Measurements from ENCODE around the gene HSPA4. TPM values are rescaled to one million over a fixed set of nuclear protein-coding genes. Genes with fewer than 3 reads are reported as not detected.
"Not testable (repeated sequence)": the region's sequence is repeated elsewhere in the genome, so short reads cannot be mapped to it uniquely, and the experiment has no call there.

HSPA4 gene
- total RNA-seq, 8 experiments from 2014 or later: 77.9 to 159 (median 113) TPM

- H3K4me3 ChIP-seq: no peak overlapping the region
- no peak for ATAC-seq (replicated peaks in 6 of 8)
- peaks cover 0 to 7% of the 10 kb centered on the region in 2 donors for H3K4me1 ChIP-seq (replicated peaks in 1 of 2)
- in situ Hi-C loops (cut with MboI; ENCODE audit: low pct_unique_long_range_greater_than_20kb in 2 of 9, low sequenced_read_pairs in 9 of 9, unreplicated experiment in 9 of 9): loop anchor here in 4 of 9 experiments (25.0 kb wide), 4 partner anchors 141 to 866 kb away; no protein-coding TSS in a partner anchor
- H3K27ac ChIP-seq: no peak overlapping the region
- WGBS, 10 experiments: 33 to 90% (median 76%) methylated on average over 2 to 3 of the region's 9 CpGs; no CpG with 5 or more reads in 6 of the 10 experiments
Observed at GRCh38 chr5:133121611-133122150, 69.9 kb downstream of the HSPA4 start.

- Histone ChIP-seq H3K4me1 (replicated peaks in 1 of 2) (peaks cover 0 to 7% of the 10 kb centered on the region in 2 donors), H3K27ac (no peak overlapping the region), H3K4me3 (no peak overlapping the region)
- WGBS, 10 experiments: 0 to 100% (median 63%) methylated on average over 1 to 3 of the region's 4 CpGs; no CpG with 5 or more reads in 4 of the 10 experiments
- in situ Hi-C loops (cut with MboI; ENCODE audit: low pct_unique_long_range_greater_than_20kb in 2 of 9, low sequenced_read_pairs in 9 of 9, unreplicated experiment in 9 of 9): loop anchor here in 4 of 9 experiments (25.0 kb wide), 4 partner anchors 140 to 865 kb away; no protein-coding TSS in a partner anchor
- ATAC-seq (replicated peaks in 6 of 8): peak in 2 of 8 experiments; percentile 31 to 47
Observed at GRCh38 chr5:133122711-133123110, 70.9 kb downstream of the HSPA4 start.

- in situ Hi-C loops (cut with MboI; ENCODE audit: low pct_unique_long_range_greater_than_20kb in 2 of 9, low sequenced_read_pairs in 9 of 9, unreplicated experiment in 9 of 9): loop anchor here in 4 of 9 experiments (25.0 kb wide), 4 partner anchors 139 to 864 kb away; no protein-coding TSS in a partner anchor
- ATAC-seq (replicated peaks in 6 of 8): no peak
- Histone ChIP-seq H3K4me1 (replicated peaks in 1 of 2) (peaks cover 0 to 7% of the 10 kb centered on the region in 2 donors), H3K27ac (no peak overlapping the region), H3K4me3 (no peak overlapping the region)
- WGBS, 10 experiments: 20 to 80% (median 67%) methylated on average over 1 to 2 of the region's 2 CpGs; no CpG with 5 or more reads in 3 of the 10 experiments
Observed at GRCh38 chr5:133123297-133123696, 71.5 kb downstream of the HSPA4 start.

DNA sequence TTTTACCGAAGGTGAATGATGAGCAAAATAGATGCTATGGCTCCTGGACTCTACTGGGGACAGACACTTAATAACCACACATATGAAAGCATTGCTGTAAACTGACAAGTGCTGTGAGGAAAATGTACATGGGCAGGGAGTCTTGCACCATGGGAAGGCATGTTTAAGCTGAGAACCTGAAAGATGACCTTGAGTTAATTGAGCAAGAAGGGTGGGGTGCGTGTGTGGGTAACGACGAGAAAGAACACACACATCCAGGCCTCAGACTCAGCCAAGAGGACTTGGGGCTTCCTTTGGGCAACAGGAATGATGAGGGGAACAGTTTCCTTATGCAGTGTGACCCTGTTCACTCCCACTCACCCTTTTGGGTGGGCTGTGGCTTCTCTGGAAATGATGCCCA lies 73.1 kb downstream of the HSPA4 start:
- Histone ChIP-seq H3K4me3 (no peak overlapping the region), H3K27ac (no peak overlapping the region), H3K4me1 (replicated peaks in 1 of 2) (peaks cover 0 to 7% of the 10 kb centered on the region in 2 donors)
- WGBS, 10 experiments: 55 to 100% (median 81%) methylated on average over 1 to 4 of the region's 4 CpGs; no CpG with 5 or more reads in 4 of the 10 experiments
- in situ Hi-C loops (cut with MboI; ENCODE audit: low pct_unique_long_range_greater_than_20kb in 2 of 9, low sequenced_read_pairs in 9 of 9, unreplicated experiment in 9 of 9): loop anchor here in 4 of 9 experiments (25.0 kb wide), 4 partner anchors 137 to 862 kb away; no protein-coding TSS in a partner anchor
- no peak for ATAC-seq (replicated peaks in 6 of 8)

DNA sequence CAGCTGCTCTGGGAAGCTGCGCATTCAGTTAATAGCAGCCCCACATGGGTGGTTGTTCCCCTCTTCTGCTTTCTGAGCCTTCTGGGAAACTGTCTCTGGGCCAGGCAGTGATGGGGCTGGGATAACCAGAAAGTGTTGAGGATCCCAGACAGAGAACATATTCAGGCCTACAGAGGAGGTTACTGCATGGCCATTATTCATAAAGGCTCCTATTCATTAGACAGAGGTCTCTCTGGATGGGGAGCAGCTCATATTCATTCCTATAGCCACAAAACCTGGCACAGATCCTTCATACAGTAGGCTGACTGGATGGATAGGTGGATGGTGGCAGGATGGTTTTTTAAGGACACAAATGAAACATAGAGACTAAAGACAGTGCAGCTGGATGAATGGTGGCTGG lies 76.3 kb downstream of the HSPA4 start:
- Histone ChIP-seq H3K4me3 (no peak overlapping the region), H3K27ac (no peak overlapping the region), H3K4me1 (replicated peaks in 1 of 2) (peaks cover 0 to under 1% of the 10 kb centered on the region in 2 donors)
- in situ Hi-C loops (cut with MboI; ENCODE audit: low pct_unique_long_range_greater_than_20kb in 2 of 9, low sequenced_read_pairs in 9 of 9, unreplicated experiment in 9 of 9): no loop called here
- no peak for ATAC-seq (replicated peaks in 6 of 8)
- 33 to 100% (median 100%) methylated on average over 1 of the region's 1 CpG; no CpG with 5 or more reads in 6 of the 10 experiments for WGBS, 10 experiments

DNA sequence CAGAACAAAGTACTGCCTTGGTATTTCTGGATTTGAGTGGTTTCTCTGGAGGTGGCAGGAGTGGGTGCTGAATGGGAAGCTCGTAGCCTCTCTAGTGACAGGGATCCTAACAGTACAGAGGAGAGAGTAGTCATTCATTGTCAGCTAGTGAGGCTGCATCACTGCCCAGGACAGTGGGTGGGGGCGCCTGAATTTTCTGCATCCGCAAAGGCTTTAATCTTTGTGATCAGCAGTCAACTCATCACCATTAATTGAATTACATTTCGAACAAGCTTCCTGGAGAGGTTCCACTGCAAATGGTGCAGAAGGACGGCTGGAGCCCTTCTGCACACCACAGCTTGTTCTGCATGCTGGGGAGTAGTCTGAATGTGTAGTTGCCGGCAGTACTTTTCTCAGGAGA lies 77.5 kb downstream of the HSPA4 start:
- Histone ChIP-seq H3K27ac (no peak overlapping the region), H3K4me3 (no peak overlapping the region), H3K4me1 (replicated peaks in 1 of 2) (no peaks in the 10 kb centered on the region)
- in situ Hi-C loops (cut with MboI; ENCODE audit: low pct_unique_long_range_greater_than_20kb in 2 of 9, low sequenced_read_pairs in 9 of 9, unreplicated experiment in 9 of 9): no loop called here
- WGBS, 10 experiments: 0 to 84% (median 49%) methylated on average over 1 to 6 of the region's 6 CpGs; no CpG with 5 or more reads in 2 of the 10 experiments
- peak in 5 of 8 experiments; percentile 15 to 89 (median 86) for ATAC-seq (replicated peaks in 6 of 8)

- in situ Hi-C loops (cut with MboI; ENCODE audit: low pct_unique_long_range_greater_than_20kb in 2 of 9, low sequenced_read_pairs in 9 of 9, unreplicated experiment in 9 of 9): no loop called here
- 0 to 100% (median 58%) methylated on average over 1 to 3 of the region's 3 CpGs for WGBS, 10 experiments
- no peak overlapping the region for H3K27ac ChIP-seq
- peak in 2 of 8 experiments; percentile 17 to 39 for ATAC-seq (replicated peaks in 6 of 8)
- no peak overlapping the region for H3K4me3 ChIP-seq
- no peaks in the 10 kb centered on the region for H3K4me1 ChIP-seq (replicated peaks in 1 of 2)
Observed at GRCh38 chr5:133129950-133130349, 78.1 kb downstream of the HSPA4 start.

DNA sequence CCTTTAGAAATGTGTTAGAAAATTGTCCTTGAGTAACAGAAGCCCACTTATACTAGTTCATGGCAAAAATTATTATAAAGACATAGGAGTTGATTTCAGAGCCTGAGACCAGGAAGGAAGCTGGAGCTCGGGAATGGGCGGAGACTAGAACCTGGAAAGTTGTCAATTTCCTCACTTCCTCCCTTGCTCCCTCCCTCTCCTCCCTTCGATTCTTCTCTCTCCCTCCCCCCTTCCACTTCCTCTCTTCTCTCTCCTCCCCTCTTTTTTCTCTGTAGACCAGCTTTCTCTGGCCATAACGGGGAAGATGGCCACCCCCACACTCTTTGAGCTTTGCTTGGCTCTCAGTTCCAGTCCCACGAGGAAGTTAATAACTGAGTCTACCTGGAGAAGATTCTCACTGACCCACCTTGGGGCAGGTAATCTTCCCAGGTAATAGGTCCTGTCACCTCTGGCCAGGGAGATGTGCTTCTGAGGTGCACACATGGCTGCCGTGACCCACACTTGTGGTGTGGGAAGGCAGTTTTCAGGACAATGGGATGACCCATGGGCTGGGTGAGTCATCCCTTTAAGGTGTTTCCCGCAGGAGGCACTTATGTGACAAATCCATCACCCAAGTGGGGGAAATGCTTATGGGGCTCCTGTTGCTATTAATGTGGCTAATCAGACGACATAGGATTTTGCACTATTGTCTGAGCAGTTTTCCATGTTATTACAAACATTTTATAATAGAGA lies 78.7 kb downstream of the HSPA4 start:
- peak in 3 of 8 experiments; percentile 10 to 57 (median 15) for ATAC-seq (replicated peaks in 6 of 8)
- no peaks in the 10 kb centered on the region for H3K4me1 ChIP-seq (replicated peaks in 1 of 2)
- in situ Hi-C loops (cut with MboI; ENCODE audit: low pct_unique_long_range_greater_than_20kb in 2 of 9, low sequenced_read_pairs in 9 of 9, unreplicated experiment in 9 of 9): no loop called here
- WGBS, 10 experiments: 17 to 100% (median 60%) methylated on average over 1 to 7 of the region's 8 CpGs; no CpG with 5 or more reads in 1 of the 10 experiments
- no peak overlapping the region for H3K27ac ChIP-seq
- no peak overlapping the region for H3K4me3 ChIP-seq

- WGBS, 10 experiments: 11 to 81% (median 54%) methylated on average over 1 to 2 of the region's 2 CpGs; no CpG with 5 or more reads in 2 of the 10 experiments
- Histone ChIP-seq H3K4me1 (replicated peaks in 1 of 2) (no peaks in the 10 kb centered on the region), H3K4me3 (no peak overlapping the region), H3K27ac (no peak overlapping the region)
- ATAC-seq (replicated peaks in 6 of 8): no peak
- in situ Hi-C loops (cut with MboI; ENCODE audit: low pct_unique_long_range_greater_than_20kb in 2 of 9, low sequenced_read_pairs in 9 of 9, unreplicated experiment in 9 of 9): no loop called here
Observed at GRCh38 chr5:133132717-133133116, 80.9 kb downstream of the HSPA4 start.

GRCh38 chr5:133133241-133133640 lies 81.4 kb downstream of the HSPA4 start:
- ATAC-seq (replicated peaks in 6 of 8); H3K27ac ChIP-seq; H3K4me3 ChIP-seq; in situ Hi-C loops (cut with MboI; ENCODE audit: low pct_unique_long_range_greater_than_20kb in 2 of 9, low sequenced_read_pairs in 9 of 9, unreplicated experiment in 9 of 9); H3K4me1 ChIP-seq (replicated peaks in 1 of 2): not testable (repeated sequence)
- WGBS, 10 experiments: 100% methylated on average over 1 of the region's 5 CpGs; no CpG with 5 or more reads in 6 of the 10 experiments

GRCh38 chr5:133136890-133137289 lies 85.1 kb downstream of the HSPA4 start:
- in situ Hi-C loops (cut with MboI; ENCODE audit: low pct_unique_long_range_greater_than_20kb in 2 of 9, low sequenced_read_pairs in 9 of 9, unreplicated experiment in 9 of 9); ATAC-seq (replicated peaks in 6 of 8); H3K4me1 ChIP-seq (replicated peaks in 1 of 2); H3K4me3 ChIP-seq; H3K27ac ChIP-seq: not testable (repeated sequence)
- no CpG with 5 or more reads among the region's 2 CpGs for WGBS, 10 experiments

DNA sequence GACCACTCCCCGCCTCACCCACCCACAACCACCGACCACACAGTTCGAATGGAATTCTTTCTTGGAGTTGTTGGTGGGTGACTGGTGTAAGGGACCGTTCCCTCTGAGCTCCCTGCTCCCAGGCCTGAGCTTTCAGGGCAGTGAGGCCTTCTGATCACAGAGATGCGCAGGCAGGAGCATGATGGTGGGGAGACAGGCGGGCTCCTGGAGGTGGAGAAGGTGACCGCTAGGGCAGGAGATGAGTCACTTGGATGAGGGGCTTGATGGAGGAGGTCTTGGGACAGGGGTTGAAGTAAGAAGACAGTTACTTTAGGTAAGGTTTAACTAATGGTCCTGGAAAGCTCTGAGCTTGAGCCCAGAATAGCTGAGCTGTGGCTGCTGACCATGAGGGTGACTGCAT lies 88.5 kb downstream of the HSPA4 start:
- H3K4me1 ChIP-seq (replicated peaks in 1 of 2): no peaks in the 10 kb centered on the region
- H3K27ac ChIP-seq: no peak overlapping the region
- in situ Hi-C loops (cut with MboI; ENCODE audit: low pct_unique_long_range_greater_than_20kb in 2 of 9, low sequenced_read_pairs in 9 of 9, unreplicated experiment in 9 of 9): no loop called here
- no peak for ATAC-seq (replicated peaks in 6 of 8)
- no peak overlapping the region for H3K4me3 ChIP-seq
- whole genome bisulfite sequencing, 10 experiments: 46 to 100% (median 94%) methylated on average over 1 to 5 of the region's 7 CpGs; no CpG with 5 or more reads in 5 of the 10 experiments

DNA sequence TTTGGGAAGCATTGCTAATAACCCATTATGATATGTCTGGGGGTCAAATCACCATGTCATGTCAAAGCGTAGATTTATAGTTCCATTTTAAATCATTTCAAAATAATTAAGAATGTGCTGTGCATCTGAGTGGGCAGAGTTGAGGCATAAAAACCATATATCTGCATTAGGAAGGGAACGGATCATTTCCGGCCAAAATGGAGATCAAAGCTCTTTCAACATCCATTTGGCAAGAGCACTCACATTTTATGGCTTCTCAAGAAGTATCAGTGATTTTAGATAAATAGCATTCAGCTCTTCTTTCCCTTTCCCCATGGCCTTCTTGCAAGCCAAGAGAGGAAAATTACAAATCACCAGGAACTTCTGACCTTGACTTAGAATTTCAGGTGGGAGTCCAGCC lies 89.9 kb downstream of the HSPA4 start:
- H3K4me1 ChIP-seq (replicated peaks in 1 of 2): no peaks in the 10 kb centered on the region
- in situ Hi-C loops (cut with MboI; ENCODE audit: low pct_unique_long_range_greater_than_20kb in 2 of 9, low sequenced_read_pairs in 9 of 9, unreplicated experiment in 9 of 9): no loop called here
- H3K27ac ChIP-seq: no peak overlapping the region
- H3K4me3 ChIP-seq: no peak overlapping the region
- WGBS, 10 experiments: 26 to 96% (median 83%) methylated on average over 2 to 3 of the region's 3 CpGs; no CpG with 5 or more reads in 3 of the 10 experiments
- no peak for ATAC-seq (replicated peaks in 6 of 8)

Measured in motor neuron (in vitro differentiated cells).